Thyroid gland (tissue), 4 donors: ENCODE measurements around the gene EPS8.

Experiments
- POLR2A ChIP-seq, 2 donors: fragments of 450-650 bp; IDR thresholded peaks; one replicate each; pipeline ENCODE4 v1.6.1; 2017; ENCODE audit warnings: antibody characterized with exemption in 2 of 2, mild to moderate bottlenecking in 2 of 2, moderate library complexity in 1 of 2
- TF ChIP-seq, protein P1 (sequence below), 6 experiments: fragments of 200-600 bp in 3 of 6; fragments of 450-650 bp in 3 of 6; sonication (generic) in 3 of 6; IDR thresholded peaks; one replicate each; pipeline ENCODE4 v1.5.1; 2016 to 2019; ENCODE audit warnings: antibody characterized with exemption in 6 of 6, mild to moderate bottlenecking in 2 of 6, inconsistent platforms in 1 of 6, moderate library complexity in 1 of 6

- TF ChIP-seq, protein P1, sequence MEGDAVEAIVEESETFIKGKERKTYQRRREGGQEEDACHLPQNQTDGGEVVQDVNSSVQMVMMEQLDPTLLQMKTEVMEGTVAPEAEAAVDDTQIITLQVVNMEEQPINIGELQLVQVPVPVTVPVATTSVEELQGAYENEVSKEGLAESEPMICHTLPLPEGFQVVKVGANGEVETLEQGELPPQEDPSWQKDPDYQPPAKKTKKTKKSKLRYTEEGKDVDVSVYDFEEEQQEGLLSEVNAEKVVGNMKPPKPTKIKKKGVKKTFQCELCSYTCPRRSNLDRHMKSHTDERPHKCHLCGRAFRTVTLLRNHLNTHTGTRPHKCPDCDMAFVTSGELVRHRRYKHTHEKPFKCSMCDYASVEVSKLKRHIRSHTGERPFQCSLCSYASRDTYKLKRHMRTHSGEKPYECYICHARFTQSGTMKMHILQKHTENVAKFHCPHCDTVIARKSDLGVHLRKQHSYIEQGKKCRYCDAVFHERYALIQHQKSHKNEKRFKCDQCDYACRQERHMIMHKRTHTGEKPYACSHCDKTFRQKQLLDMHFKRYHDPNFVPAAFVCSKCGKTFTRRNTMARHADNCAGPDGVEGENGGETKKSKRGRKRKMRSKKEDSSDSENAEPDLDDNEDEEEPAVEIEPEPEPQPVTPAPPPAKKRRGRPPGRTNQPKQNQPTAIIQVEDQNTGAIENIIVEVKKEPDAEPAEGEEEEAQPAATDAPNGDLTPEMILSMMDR (IDR thresholded peaks at IDR 0.05) = no peak
- TF ChIP-seq POLR2A (IDR thresholded peaks at IDR 0.05) = no peak
These were observed 35.3 kb upstream of the EPS8 start for GRCh38 chr12:15824516-15824915.
